Endodermal cell (in vitro differentiated cells): ENCODE measurements around the gene SFMBT2. TPM values are rescaled to one million over a fixed set of nuclear protein-coding genes. Genes with fewer than 3 reads are reported as not detected.

Experiments
- DNase-seq: peaks from one replicate; pipeline ENCODE4 v3.0.0-alpha.2; 2017
- H3K27ac ChIP-seq: 2 replicates; pipeline ENCODE4 v1.5.1; 2013; ENCODE audit warnings: mild to moderate bottlenecking, low read depth, low read length, moderate library complexity
- H3K27me3 ChIP-seq: 2 replicates; pipeline ENCODE4 v1.6.1; 2013; ENCODE audit warnings: mild to moderate bottlenecking, low read length, moderate library complexity; ENCODE audit not compliant: insufficient read depth, control insufficient read depth, poor library complexity, severe bottlenecking
- H3K36me3 ChIP-seq: 2 replicates; pipeline ENCODE4 v1.7.0; 2013; ENCODE audit warnings: mild to moderate bottlenecking, low read length, moderate library complexity; ENCODE audit not compliant: control insufficient read depth, insufficient read depth
- H3K4me1 ChIP-seq: one replicate; pipeline ENCODE4 v1.7.0; 2013; ENCODE audit warnings: low read length; ENCODE audit not compliant: control insufficient read depth, insufficient read depth
- H3K4me3 ChIP-seq: 2 replicates; pipeline ENCODE4 v1.5.1; 2013; ENCODE audit warnings: mild to moderate bottlenecking, low read length, moderate library complexity
- H3K9ac ChIP-seq: 2 replicates; pipeline ENCODE4 v1.6.1; 2013; ENCODE audit warnings: mild to moderate bottlenecking, low read length, moderate library complexity; ENCODE audit not compliant: poor library complexity, severe bottlenecking; ENCODE audit errors: extremely low read depth
- H3K9me3 ChIP-seq: 2 replicates; pipeline ENCODE4 v1.6.1; 2013; ENCODE audit warnings: mild to moderate bottlenecking, low read length, moderate library complexity; ENCODE audit not compliant: control insufficient read depth
- H3K27ac Mint-ChIP-seq: 2 replicates; pipeline ENCODE4 v1.8.0; 2020; ENCODE audit warnings: mixed read lengths
- H3K27me3 Mint-ChIP-seq: 2 replicates; pipeline ENCODE4 v1.8.0; 2021; ENCODE audit warnings: mild to moderate bottlenecking, mixed read lengths; ENCODE audit not compliant: insufficient read depth
- H3K36me3 Mint-ChIP-seq: 2 replicates; pipeline ENCODE4 v1.8.0; 2020; ENCODE audit warnings: low read depth, mixed read lengths
- H3K4me1 Mint-ChIP-seq: 2 replicates; pipeline ENCODE4 v1.8.0; 2020; ENCODE audit warnings: mixed read lengths
- H3K4me3 Mint-ChIP-seq: 2 replicates; pipeline ENCODE4 v1.8.0; 2020; ENCODE audit warnings: mild to moderate bottlenecking, moderate library complexity, mixed read lengths
- H3K9me3 Mint-ChIP-seq: 2 replicates; pipeline ENCODE4 v1.8.0; 2020; ENCODE audit warnings: mild to moderate bottlenecking, mixed read lengths
- CTCF ChIP-seq: fragments of 200-600 bp; sonication (generic); conservative IDR thresholded peaks from 2 replicates; pipeline ENCODE4 v1.5.0; 2021; ENCODE audit warnings: antibody characterized with exemption, mild to moderate bottlenecking
- WGBS, 2 experiments: methylation state at CpG; one replicate each; pipeline versions ENCODE4 v1.1.5 to v1.1.7; 2013; ENCODE audit warnings: missing lambda C conversion rate in 2 of 2, mixed read lengths in 1 of 2; ENCODE audit not compliant: insufficient coverage in 1 of 2, insufficient read length in 1 of 2; 5-methylcytosine and 5-hydroxymethylcytosine counted together
- total RNA-seq, 2 donors: library from RNA; stranded (reverse); fragmentation: NEBNext Ultra II Directional in 1 of 2; extraction: Animal tissue kit (Norgen Biotek cat#: 25700) in 1 of 2; gene quantifications; 2 replicates in 1 of 2; 3 replicates in 1 of 2; pipeline ENCODE4 v1.2.1, GENCODE V29; 2021

Gene SFMBT2
- total RNA-seq, 2 donors from 2014 or later = 3.9 to 5.3 TPM

GRCh38 chr10:7230951-7231350 lies 179.9 kb downstream of the SFMBT2 start:
- no peaks in the 10 kb centered on the region for H3K27me3 ChIP-seq
- Mint-ChIP-seq H3K4me1 (peaks cover 12% of the 10 kb centered on the region), H3K9me3 (no peaks in the 10 kb centered on the region), H3K4me3 (no peak overlapping the region), H3K27me3 (peaks cover 9% of the 10 kb centered on the region), H3K27ac (no peak overlapping the region), H3K36me3 (peaks cover 3% of the 10 kb centered on the region)
- 87 to 89% methylated on average over 2 to 4 of the region's 4 CpGs for WGBS, 2 experiments
- no peak for TF ChIP-seq CTCF
- H3K9ac ChIP-seq = no peak overlapping the region
- H3K4me3 ChIP-seq = no peak overlapping the region
- H3K27ac ChIP-seq = no peak overlapping the region
- DNase-seq = no peak
- no peaks in the 10 kb centered on the region for H3K36me3 ChIP-seq
- no peaks in the 10 kb centered on the region for H3K9me3 ChIP-seq
- H3K4me1 ChIP-seq = no peaks in the 10 kb centered on the region

DNA sequence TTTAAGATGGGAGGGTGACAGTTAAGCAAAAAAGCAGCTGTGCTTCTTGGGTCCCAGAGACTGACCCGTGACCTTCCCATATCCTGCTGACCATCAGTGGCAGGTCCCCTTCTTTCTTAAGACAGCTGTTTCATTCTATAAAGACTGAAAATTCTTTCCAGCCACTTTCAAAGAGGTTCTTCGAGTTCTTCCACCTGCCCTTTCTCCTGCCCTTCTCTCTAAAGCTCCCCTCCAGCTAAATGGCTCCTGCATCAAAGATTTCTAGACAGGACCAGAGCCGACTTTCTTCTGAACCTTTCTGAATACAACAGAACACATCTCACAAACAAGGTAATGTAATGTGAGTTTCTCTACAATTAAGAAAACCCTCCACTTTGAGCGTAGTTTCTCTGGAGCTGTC lies 180.8 kb downstream of the SFMBT2 start:
- no peak for DNase-seq
- H3K27me3 Mint-ChIP-seq = peaks cover 5% of the 10 kb centered on the region
- no peak overlapping the region for H3K4me3 Mint-ChIP-seq
- Histone ChIP-seq H3K27me3 (no peaks in the 10 kb centered on the region), H3K27ac (no peak overlapping the region), H3K36me3 (no peaks in the 10 kb centered on the region), H3K4me3 (no peak overlapping the region), H3K9ac (no peak overlapping the region), H3K9me3 (no peaks in the 10 kb centered on the region), H3K4me1 (no peaks in the 10 kb centered on the region)
- 91 to 92% methylated on average over 2 to 4 of the region's 4 CpGs for WGBS, 2 experiments
- peaks cover 12% of the 10 kb centered on the region for H3K4me1 Mint-ChIP-seq
- H3K27ac Mint-ChIP-seq = no peak overlapping the region
- no peaks in the 10 kb centered on the region for H3K9me3 Mint-ChIP-seq
- peaks cover 3% of the 10 kb centered on the region for H3K36me3 Mint-ChIP-seq
- no peak for TF ChIP-seq CTCF

- 91 to 97% methylated on average over 6 to 8 of the region's 8 CpGs for WGBS, 2 experiments
- peaks cover 18% of the 10 kb centered on the region for H3K9me3 Mint-ChIP-seq
- Histone ChIP-seq H3K9me3 (peaks cover 19% of the 10 kb centered on the region), H3K4me1 (no peaks in the 10 kb centered on the region), H3K36me3 (no peaks in the 10 kb centered on the region), H3K4me3 (no peak overlapping the region), H3K27me3 (no peaks in the 10 kb centered on the region), H3K9ac (no peak overlapping the region), H3K27ac (no peak overlapping the region)
- DNase-seq = no peak
- TF ChIP-seq CTCF = no peak
- H3K4me1 Mint-ChIP-seq = no peaks in the 10 kb centered on the region
- H3K27me3 Mint-ChIP-seq = no peaks in the 10 kb centered on the region
- peaks cover 21% of the 10 kb centered on the region for H3K36me3 Mint-ChIP-seq
- H3K4me3 Mint-ChIP-seq = no peak overlapping the region
- H3K27ac Mint-ChIP-seq = no peak overlapping the region
Observed at GRCh38 chr10:7225133-7225532, 185.7 kb downstream of the SFMBT2 start.
